GM12872 (cell line): Measurements from ENCODE around the gene GSTK1.

Source experiments
- TF ChIP-seq, protein P1 (sequence below): IDR thresholded peaks from 3 replicates; pipeline ENCODE4 v1.5.1; 2011; ENCODE audit warnings: low read depth, mild to moderate bottlenecking, low read length, moderate library complexity; ENCODE audit not compliant: insufficient read depth

The GSTK1 gene

GRCh38 chr7:143280160-143280559 is 16.9 kb downstream of the GSTK1 start:
- TF ChIP-seq, protein P1, sequence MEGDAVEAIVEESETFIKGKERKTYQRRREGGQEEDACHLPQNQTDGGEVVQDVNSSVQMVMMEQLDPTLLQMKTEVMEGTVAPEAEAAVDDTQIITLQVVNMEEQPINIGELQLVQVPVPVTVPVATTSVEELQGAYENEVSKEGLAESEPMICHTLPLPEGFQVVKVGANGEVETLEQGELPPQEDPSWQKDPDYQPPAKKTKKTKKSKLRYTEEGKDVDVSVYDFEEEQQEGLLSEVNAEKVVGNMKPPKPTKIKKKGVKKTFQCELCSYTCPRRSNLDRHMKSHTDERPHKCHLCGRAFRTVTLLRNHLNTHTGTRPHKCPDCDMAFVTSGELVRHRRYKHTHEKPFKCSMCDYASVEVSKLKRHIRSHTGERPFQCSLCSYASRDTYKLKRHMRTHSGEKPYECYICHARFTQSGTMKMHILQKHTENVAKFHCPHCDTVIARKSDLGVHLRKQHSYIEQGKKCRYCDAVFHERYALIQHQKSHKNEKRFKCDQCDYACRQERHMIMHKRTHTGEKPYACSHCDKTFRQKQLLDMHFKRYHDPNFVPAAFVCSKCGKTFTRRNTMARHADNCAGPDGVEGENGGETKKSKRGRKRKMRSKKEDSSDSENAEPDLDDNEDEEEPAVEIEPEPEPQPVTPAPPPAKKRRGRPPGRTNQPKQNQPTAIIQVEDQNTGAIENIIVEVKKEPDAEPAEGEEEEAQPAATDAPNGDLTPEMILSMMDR: no peak

DNA sequence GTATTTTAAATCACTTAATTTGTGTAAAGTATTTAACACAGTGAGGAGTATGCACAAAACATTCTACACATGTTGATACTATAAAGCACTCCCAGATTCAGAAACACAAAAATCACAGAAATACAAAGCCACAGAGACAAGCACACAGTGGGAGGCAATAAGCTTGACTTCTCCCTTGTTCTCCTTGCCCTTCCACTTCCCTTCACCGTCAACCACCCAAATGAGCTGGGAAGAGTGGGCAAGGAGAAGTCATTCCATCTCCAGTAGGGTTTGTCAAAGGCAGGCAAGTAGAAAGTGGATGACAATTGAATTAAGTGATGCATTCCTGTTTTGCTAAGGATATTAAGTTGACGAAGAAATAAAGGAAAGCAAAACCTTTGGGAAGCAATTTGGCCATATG is 17.3 kb downstream of the GSTK1 start:
- TF ChIP-seq, protein P1: no peak

DNA sequence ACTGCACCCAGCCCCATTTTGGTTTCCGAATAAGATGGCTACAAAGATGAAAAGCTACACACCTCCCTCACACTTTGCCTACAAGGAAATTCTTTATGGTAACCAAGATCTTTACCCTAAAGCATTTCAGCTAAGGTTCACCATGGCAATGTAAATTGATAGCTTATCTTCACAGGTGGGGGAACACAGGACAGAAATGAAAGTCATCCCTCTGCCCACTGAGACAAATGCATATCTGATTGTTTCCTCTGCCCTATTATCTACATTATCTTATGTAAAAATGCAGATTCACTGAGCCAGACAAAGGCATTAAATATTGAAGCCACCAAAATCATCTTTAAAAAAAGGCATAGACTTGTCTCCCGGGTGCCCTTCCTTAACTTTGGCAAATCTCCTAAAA is 18.3 kb downstream of the GSTK1 start:
- TF ChIP-seq, protein P1: no peak

- TF ChIP-seq, protein P1: no peak
These were observed 18.9 kb downstream of the GSTK1 start for GRCh38 chr7:143282124-143282523.

DNA sequence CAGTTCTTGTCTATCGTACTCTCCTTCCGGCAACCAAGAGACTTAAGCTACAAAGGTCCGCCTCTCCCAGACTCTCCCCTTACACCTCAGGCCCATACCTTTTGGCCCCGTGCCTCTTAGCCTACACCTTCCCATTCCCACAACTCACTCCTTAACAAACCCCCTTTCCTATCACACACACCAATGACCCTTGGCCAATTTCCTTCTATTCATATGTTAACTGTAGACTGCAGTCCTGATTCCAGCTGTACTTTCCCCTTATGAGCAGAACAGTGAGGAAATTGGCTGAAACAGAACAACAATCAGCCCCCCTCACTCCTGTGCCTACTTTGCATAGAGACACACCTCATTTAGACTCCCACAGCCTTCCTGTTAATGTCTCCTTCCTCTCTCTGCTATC is 20.1 kb downstream of the GSTK1 start:
- TF ChIP-seq, protein P1: no peak

DNA sequence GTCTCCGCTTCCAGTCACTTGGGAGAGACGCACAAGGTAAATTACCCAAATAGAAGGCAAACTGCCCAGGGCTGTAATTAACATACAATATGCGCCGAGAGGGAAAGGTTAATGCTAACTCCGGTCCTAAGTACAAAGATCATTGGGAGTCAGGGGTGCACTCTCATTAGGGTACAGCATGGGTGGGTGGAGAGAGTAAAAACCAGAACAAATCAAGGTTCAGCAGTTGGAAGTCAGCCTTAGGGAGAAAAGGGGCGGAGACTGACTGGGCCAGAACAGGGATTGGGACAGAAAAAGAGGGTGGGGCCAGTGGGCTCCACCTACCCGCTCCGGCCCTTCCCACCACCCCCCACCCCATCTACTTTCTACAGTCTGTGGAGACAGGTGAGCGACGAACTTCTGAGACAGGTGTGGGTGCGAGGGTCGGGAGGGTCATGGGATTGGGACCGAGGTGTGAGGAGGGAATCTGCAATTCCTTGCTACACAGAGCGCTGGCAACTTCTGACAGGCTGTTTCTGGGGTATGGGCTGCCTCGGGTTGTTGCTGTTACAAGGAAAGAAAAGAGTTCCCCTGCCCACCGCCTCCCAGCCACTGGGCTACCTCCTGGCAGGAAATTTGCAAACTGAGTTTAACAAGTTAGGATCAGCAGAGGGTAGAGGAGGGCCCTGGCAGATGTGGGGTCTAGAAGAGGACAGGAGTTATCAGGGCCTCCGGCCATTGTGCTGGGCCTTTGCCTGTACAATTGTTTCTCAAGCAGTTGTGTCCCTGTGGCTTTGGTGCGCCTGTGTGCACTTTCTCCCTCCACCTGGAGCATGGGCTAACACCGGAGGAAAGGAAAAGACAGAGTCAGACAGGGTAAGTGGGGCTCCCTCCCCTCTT is 21.6 kb downstream of the GSTK1 start, which contains the start of gene TMEM139:
TMEM139 (plus strand) TSS at position 368 of the 879 bp plus-strand sequence. CDS start 1,000 bp downstream, outside the sequence.
- TF ChIP-seq, protein P1: no peak

DNA sequence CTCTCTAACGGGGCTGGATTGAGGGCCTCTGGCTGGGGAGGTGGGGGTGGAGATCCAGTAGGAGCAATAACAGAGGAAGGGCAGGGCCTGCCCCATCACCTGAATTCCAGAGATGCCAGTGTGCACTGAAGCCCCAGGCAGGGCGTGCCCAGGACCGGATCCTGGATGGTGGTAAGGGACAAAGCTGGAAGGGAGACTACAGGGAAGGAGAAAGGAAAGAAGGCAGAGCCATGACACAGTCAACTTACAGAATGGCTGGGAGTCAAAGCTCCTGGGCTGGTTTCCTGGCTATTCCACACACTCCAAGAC is 22.2 kb downstream of the GSTK1 start:
- TF ChIP-seq, protein P1: no peak
